ENCODE measurements around the gene TBCEL.

DNA sequence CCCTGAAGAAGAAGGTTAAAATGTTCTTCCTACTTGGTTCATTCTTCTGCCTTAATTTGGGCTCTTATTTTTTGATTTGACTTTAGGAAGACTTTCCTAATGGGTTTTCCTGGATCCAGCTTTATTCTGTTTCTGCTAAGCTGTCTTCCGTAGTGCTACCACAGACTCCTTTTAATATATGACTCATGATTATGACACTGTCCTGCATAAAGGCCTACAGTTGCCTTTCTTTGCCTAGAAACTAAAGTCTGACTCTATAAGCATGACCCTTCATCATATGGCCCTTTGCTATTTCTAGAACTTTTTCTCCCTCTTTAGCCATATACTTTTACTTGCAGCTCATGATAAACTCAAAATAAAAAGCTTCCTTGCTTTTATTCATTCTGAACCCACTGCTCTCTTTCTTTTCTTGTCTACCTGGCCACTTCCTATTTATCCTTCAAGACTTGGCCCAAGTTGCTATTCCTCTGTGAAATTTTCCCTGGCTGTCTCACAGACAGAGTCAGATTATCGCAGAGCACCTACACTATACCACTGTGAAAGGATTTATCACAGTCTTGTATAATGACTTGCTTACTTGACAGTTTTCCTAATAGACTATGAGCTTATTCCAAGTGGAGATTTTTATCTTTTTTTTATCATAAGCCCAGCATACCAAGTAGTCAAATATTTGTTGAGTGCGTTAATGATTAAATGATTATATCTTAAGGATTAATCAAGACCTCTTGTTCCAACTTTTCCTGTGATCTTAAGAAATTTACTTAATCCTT is 24.7 kb downstream of the TBCEL start:
- TF ChIP-seq, protein P1, sequence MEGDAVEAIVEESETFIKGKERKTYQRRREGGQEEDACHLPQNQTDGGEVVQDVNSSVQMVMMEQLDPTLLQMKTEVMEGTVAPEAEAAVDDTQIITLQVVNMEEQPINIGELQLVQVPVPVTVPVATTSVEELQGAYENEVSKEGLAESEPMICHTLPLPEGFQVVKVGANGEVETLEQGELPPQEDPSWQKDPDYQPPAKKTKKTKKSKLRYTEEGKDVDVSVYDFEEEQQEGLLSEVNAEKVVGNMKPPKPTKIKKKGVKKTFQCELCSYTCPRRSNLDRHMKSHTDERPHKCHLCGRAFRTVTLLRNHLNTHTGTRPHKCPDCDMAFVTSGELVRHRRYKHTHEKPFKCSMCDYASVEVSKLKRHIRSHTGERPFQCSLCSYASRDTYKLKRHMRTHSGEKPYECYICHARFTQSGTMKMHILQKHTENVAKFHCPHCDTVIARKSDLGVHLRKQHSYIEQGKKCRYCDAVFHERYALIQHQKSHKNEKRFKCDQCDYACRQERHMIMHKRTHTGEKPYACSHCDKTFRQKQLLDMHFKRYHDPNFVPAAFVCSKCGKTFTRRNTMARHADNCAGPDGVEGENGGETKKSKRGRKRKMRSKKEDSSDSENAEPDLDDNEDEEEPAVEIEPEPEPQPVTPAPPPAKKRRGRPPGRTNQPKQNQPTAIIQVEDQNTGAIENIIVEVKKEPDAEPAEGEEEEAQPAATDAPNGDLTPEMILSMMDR (IDR thresholded peaks at IDR 0.05), result no peak
- TF ChIP-seq POLR2A (IDR thresholded peaks at IDR 0.05), result no peak
